Right lobe of liver (tissue), 4 donors: Measurements from ENCODE around the gene MATN4.

Experiments used
- POLR2A ChIP-seq: fragments of 450-650 bp; IDR thresholded peaks from one replicate; pipeline ENCODE4 v1.6.1; 2017; ENCODE audit warnings: antibody characterized with exemption, mild to moderate bottlenecking
- TF ChIP-seq, protein P1 (sequence below), 4 donors: fragments of 200-600 bp in 3 of 4; fragments of 450-650 bp in 1 of 4; IDR thresholded peaks; one replicate each; pipeline versions ENCODE4 v1.5.1 to v1.8.0; 2016 to 2022; ENCODE audit warnings: antibody characterized with exemption in 4 of 4, mild to moderate bottlenecking in 2 of 4
- donor health status: DM: no; HTN: no; CAD: no.
- donor health status: DM: no; HTN: no; CAD: no.
- donor health status: DM: no; HTN: yes; CAD: no.

- TF ChIP-seq, protein P1, sequence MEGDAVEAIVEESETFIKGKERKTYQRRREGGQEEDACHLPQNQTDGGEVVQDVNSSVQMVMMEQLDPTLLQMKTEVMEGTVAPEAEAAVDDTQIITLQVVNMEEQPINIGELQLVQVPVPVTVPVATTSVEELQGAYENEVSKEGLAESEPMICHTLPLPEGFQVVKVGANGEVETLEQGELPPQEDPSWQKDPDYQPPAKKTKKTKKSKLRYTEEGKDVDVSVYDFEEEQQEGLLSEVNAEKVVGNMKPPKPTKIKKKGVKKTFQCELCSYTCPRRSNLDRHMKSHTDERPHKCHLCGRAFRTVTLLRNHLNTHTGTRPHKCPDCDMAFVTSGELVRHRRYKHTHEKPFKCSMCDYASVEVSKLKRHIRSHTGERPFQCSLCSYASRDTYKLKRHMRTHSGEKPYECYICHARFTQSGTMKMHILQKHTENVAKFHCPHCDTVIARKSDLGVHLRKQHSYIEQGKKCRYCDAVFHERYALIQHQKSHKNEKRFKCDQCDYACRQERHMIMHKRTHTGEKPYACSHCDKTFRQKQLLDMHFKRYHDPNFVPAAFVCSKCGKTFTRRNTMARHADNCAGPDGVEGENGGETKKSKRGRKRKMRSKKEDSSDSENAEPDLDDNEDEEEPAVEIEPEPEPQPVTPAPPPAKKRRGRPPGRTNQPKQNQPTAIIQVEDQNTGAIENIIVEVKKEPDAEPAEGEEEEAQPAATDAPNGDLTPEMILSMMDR (IDR thresholded peaks at IDR 0.05), result no peak
- TF ChIP-seq POLR2A, result no peak
Observed at GRCh38 chr20:45330476-45330875, 22.4 kb upstream of the MATN4 start.
